GM19468 (cell line): Measurements from ENCODE around the gene ARSD.
"Not testable (repeated sequence)": the region's sequence is repeated elsewhere in the genome, so short reads cannot be mapped to it uniquely, and the experiment has no call there.

Source experiments
- ATAC-seq: cut with Tn5 transposase; IDR thresholded peaks from one replicate; pipeline ENCODE4 v1.9.1; 2021; ENCODE audit warnings: mild to moderate bottlenecking, moderate library complexity, moderate number of reproducible peaks; ENCODE audit not compliant: unreplicated experiment; ENCODE audit errors: extremely low read depth

Gene ARSD

DNA sequence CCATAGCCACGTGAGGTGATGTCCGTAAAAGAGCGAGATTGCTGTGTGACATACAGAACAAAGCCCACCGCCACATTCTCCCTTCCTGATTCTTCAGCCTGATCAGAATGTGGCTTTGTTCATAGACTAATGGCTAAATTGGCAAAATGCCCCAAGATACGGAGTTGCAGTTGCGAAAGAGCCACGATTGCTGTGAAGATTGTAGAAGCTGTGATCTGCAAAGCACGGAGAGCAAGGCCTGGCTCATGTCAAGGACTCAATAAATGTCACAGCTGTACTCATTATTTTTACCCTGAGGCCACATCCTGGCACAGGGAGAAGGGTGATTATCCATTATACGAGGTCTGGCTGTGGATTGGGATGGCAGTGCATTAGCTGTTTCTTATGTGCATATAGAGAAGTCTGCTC, 34.2 kb downstream of the ARSD start:
- no peak for ATAC-seq

- ATAC-seq: no peak
Observed at GRCh38 chrX:2892816-2893215, 36.3 kb downstream of the ARSD start.

GRCh38 chrX:2890536-2891460, 38.3 kb downstream of the ARSD start:
- ATAC-seq: not testable (repeated sequence)

DNA sequence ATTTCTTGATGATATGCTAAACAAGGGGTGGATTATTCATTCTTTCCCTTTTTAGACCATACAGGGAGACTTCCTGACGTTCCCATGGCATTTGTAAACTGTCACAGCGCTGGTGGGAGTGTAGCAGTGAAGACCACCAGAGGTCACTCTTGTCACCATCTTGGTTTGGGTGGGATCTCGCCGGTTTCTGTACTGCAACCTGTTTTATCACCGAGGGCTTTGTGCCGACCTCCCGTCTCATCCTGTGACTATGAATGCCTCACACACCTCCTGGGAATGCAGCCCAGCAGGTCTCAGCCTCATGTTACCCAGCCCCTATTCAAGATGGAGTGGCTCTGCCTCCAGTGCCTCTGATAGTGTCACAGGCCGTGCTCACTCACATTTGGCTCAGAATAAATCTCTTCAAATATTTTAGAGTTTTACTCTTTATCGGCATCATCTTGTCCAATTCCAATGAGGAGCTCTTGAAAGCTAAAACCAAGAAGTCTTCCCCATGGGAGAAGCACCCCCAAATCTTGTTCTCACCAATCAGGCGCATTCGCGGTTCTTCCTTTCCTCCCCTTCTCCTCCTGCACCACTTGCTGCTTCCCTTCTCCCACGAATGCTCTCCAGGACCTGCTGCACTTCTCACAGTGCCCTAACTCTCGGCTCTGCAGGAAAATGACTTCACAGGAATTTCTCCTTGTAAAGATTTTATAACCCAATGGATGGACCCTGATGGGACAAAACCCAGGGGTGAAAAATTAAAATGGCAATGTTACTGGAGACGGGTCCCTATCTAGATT, 39.2 kb downstream of the ARSD start:
- not testable (repeated sequence) for ATAC-seq

GRCh38 chrX:2889045-2889605, 40.0 kb downstream of the ARSD start:
- no peak for ATAC-seq

DNA sequence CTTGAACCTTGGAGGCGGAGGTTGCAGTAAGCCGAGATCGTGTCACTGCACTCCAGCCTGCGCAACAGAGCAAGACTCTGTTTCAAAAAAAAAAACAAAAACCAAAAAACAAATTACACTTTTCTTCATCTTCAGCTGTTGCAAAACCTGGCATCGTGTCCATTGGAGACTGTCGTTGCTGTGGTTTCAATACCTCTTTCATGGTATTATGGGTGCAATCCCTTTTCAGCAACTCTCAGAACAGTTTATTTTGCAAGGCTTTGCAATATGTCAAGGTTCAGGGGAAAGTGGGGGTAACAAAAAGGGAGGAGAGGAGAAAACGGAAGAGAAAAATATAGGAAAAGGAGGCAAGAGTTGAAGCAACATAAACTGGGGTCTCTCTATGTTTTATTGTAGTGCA, 40.8 kb downstream of the ARSD start:
- no peak for ATAC-seq

DNA sequence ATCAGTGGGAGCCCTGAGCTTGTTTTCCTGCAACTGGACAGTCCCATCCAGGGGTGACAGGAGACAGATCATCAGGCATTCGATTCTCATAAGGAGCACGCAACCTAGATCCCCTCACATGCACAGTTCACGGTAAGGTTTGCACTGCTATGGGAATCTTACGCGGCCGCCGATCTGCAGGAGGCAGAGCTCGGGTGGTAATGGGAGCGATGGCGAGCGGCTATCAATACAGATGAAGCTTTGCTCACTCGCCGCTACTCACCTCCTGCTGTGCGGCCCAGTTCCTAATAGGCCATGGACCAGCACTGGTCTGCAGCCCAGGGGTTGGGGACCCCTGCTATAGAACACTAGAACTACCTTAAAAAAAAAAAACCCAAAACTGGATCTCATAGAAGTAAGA, 45.4 kb downstream of the ARSD start:
- no peak for ATAC-seq

DNA sequence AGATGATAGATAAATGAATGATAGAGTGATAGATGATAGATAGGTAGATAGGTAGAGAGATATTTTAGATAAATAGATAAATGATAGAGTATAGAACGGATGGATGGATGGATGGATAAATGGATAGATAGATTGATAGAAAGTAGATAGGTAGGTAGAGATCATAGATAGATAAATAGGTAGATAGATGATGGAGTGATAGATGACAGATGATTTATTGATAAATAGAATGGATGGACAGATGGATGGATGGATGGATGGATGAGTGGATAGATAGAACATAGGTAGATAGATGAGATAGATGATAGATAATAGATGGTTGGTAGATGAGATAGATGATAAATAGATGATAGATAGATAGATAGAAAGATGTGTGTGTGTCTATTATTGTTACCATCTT, 49.5 kb downstream of the ARSD start:
- ATAC-seq: no peak

DNA sequence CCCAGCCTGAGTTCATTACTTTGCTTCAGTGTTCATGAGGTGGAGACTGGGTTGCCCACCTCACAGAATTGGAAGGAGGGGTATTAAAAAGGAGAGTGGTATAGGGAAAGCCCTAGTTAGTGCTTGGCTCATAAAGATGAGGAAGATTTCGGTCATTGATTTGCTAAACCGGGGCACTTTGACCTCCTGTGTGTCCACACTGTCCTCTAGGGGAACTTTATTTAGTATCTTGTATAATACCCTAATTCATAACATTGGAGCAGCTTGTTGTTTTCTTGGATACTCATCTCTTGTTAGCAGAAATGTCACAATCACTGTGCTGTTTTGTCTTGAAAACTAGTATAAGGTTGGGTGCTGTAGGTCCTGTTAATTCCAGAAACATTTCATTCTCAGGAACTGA, 50.6 kb downstream of the ARSD start:
- ATAC-seq: no peak

GRCh38 chrX:2875798-2876399, 53.2 kb downstream of the ARSD start:
- no peak for ATAC-seq

DNA sequence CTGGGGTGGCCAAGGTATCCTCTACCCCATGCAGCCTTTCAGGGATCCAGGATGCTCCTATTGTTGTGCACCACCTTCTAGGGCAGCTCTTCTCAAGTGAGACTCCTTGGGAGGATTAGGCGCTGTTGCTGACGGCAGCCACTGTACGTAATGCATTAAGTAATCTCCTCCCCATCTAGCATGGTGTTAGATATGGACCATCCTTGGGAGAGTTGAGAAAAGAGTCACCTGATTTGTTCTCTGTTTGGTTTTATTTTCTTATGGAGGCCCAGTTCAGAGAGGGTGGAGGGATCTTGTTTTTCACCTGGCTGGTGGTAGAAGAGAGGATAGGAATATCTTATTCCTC, 54.0 kb downstream of the ARSD start:
- no peak for ATAC-seq

DNA sequence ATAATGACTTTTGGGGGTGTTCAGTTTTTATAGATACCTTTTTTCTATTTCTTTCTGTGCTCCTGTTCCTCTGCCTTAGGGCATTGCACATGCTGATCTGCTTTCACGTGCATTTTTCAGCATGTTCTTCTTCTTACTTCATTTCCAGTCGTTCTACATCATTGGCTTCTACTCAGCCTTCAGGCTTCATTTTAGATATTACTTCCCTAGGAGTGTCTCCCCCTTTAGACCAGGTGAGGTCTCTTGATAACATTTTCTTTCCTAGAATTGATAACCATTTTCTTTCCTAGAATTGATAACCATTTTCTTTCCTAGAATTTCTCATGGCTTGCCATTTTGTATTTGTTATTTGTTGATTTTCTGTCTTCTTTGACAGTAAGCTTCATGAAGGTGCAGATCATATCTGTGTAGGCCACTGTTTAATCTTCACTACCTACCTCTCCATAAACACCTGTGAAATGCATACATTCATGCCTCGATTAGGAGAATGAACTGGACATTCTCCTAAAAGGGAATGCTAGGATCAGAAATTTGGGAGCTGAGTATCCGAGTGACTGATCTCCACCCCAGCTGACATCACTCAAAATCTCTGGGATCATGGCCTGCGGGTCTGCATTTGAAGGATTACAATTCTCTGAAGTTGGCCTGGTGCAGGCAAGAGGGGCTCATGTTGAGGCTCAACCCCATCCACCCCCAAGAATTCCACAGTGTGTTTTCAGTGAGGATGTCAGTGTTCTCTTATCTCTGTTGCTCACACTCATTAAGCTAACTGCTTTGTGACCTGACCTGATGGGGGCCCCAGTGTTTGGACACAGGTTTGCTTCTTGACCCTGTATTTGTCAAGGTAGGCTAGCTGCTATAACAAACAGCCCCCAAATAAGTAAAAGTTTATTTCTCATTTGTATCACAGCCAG, 54.7 kb downstream of the ARSD start:
- ATAC-seq: no peak

GRCh38 chrX:2872671-2873277, 56.4 kb downstream of the ARSD start:
- ATAC-seq: no peak

DNA sequence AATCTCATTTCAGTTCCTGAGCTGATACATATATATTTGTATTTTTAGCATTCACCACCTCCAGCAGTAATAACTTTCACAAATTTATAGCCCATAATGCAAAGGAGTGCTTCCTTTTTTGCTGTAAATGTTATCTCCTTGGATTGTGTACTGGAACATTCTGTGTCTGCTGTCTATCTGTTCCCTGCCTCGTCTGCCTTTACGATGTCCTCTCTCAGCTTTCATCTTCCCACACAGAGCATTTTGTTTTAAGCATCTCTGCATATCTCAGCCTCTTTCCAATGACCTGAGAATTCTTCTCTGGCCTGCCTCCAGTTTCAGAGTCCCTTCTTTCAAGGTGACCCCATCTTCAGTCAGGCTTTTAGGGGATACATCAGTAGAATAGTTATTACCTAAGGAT, 57.3 kb downstream of the ARSD start:
- no peak for ATAC-seq

- ATAC-seq: no peak
Observed at GRCh38 chrX:2870650-2871049, 58.5 kb downstream of the ARSD start.

GRCh38 chrX:2867206-2867605, 61.9 kb downstream of the ARSD start:
- ATAC-seq: no peak

DNA sequence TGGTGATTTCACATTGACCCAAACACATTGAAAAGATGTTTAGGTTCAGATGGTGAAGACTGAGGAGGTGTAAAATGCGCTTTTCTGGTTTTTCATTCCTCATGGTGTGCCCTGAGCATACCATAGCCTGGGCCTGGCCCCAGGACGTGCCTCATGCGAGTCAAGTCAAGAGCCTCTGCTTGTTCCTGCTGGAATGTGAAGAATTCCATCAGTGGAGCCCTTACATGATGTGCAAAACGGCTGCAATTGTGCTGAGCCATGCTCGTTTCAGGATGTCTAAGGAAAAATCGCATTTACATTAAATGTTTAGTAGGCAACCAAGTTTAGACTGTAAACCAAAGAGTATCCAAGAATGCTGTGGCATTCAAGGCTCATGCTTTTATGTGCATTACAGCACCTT, 65.5 kb downstream of the ARSD start:
- ATAC-seq: no peak

DNA sequence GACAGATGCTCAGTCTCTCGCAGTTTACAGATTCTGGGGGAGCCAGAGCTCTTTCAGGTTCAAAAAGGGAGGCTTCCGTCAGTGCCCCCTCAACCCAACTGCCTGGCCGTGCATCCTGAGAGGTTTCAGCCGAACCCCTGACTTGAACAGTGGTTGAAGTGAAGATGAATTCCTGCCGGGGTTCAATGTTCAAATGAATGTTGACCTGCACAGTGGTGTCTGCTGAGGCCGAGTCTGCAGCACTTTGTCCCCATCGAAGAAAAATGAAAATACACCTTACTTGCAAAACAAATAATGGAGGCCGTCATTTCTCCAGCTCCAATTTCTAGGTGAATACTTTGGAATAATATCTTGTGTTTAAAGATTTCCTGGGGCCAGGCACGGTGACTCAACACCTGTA, 66.7 kb downstream of the ARSD start:
- ATAC-seq: no peak

- ATAC-seq: no peak
Observed at GRCh38 chrX:2859197-2859797, 69.8 kb downstream of the ARSD start.
